ENCODE results near the gene ADRA2B.

- no peak for TF ChIP-seq CTCF (optimal IDR thresholded peaks at IDR 0.05 in 1 of 3, IDR thresholded peaks at IDR 0.05 in 1 of 3, conservative IDR thresholded peaks at IDR 0.05 in 1 of 3; ENCODE audit: extremely low read depth in 1 of 3, insufficient read depth in 2 of 3, low read length in 3 of 3)
- TF ChIP-seq EZH2 (IDR thresholded peaks at IDR 0.05; ENCODE audit: low read length) = no peak
Observed at GRCh38 chr2:96145848-96146152, 29.4 kb upstream of the ADRA2B start.
